Activated CD4-positive, alpha-beta T cell treated with anti-CD3 and anti-CD28 coated beads, Interleukin-2, Interleukin-4, amounts not matched to agents 100 ng/mL and 50 ng/mL, durations not matched to agents 16 hours and 8 hours (primary cell): ENCODE results near the gene SCYGR5.
"Not testable (repeated sequence)": the region's sequence is repeated elsewhere in the genome, so short reads cannot be mapped to it uniquely, and the experiment has no call there.

ENCODE experiments used
- DNase-seq: peaks from one replicate; pipeline ENCODE4 v3.0.0-alpha.2; 2020; ENCODE audit warnings: low spot score

SCYGR5 gene

DNA sequence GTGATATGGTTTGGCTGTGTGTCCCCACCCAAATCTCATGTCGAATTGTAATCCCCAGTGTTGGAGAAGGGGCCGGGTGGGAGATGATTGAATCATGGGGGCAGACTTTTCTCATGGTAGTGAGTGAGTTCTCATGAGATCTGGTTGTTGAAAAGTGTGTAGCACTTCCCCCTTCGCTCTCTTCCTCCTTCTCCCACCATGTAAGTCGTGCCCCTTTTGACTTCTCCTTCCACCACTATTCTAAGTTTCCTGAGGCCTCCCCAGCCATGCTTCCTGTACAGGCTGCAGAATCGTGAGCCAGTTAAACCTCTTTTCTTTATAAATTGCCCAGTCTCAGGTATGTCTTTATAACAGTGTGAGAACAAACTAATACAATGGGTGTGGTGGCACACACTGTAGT, 7.0 kb downstream of the SCYGR5 start:
- not testable (repeated sequence) for DNase-seq

DNA sequence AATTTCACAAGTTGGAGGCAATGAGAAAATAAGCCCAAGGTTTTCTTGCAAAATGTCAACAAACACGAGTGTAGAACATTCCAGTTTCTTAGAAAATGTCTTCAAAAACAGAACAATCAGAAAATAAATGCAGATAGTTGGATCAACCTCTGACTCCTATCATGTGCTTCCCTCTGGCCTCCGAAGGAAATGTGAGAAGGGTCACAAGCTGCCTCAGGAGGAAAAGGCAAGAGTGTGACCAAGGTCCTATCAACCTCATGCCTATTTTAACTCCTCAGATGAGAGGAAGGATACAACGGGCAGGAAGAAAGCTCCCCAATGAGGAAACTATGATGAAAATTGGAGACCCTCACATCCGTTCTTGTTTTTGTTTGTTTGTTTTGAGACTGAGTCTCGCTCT, 7.9 kb downstream of the SCYGR5 start:
- DNase-seq: no peak

DNA sequence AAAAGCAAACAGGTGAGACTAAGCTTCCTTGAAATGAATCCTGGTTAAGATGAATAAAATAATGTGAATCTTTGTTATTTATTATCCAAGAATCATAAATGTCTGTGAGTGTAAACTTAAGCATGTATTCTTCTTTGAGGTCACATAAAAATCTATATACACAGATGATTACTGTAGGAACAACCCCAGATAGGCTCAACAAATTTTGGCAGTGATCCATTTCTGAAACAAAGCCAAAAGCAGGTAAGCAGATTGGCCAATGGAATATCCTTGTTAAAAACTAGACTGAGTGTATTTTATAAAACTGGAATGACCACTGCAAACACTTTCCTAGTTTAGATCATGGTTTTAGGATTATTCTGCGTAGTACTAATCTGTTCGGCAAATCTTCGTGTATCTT, 11.3 kb downstream of the SCYGR5 start:
- no peak for DNase-seq

DNA sequence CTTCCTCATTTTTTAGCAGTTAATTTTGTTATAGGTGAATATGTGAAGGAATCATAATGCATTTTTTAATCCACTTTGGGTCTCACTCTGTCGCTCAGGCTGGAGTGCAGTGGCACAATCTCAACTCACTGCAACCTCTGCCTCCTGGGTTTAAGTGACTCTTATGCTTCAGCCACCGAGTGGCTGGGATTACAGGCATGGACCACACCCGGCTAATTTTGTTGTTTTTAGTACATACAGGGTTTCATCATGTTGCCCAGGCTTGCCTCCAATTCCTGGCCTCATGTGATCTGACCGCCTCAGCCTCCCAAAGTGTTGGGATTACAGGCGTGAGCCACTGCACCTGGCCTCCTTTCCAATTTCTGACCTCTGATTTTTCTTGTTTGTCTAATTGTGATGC, 17.7 kb downstream of the SCYGR5 start:
- DNase-seq: no peak

DNA sequence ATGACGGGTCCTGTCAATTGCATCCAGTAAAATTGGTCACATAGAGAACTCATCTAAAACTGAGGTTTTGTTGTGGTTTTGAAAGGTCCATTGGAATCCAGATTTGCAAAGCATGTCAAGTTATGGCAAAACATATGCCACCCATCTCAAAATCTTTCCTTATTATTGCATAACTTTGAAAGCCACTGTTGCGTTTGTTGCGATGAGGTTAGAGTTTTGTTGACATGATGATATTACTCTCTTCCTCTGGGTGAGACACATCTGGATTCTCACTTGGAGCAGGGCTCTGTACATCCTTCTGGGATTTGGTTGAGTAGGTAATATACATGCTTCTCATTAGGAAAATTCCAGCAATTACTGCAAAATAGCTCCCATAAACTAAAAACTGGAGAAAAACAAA, 20.6 kb downstream of the SCYGR5 start:
- no peak for DNase-seq

DNA sequence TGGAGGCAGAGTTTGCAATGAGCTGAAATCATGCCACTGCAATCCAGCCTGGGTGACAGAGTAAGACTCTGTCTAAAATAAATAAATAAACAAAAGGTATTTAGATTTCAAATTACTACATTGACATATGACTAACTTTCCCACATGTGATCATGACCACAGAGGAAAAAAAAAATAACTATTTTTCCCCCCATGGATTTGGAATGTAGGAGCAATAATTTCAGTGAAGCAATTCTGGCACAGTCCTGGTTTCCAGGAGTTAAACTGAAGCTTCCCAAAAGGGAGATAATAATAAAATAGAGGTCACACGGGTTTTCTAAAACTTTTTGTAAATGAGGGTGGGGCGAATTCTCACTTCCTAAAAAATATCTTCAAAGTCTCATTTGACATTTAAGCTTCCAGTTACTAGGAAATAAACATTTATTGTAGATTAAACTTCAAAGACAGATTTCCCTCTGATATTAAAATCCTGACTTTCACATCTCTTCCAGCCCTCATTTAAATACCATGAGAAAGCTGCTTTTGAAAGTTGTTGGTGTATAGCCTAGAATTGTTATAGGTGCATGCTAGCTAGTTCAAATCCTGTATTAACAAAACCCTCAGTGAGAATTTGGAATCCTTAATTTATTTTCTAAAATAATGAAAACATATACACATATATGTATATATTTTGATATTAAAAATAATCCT, 30.5 kb downstream of the SCYGR5 start:
- no peak for DNase-seq

DNA sequence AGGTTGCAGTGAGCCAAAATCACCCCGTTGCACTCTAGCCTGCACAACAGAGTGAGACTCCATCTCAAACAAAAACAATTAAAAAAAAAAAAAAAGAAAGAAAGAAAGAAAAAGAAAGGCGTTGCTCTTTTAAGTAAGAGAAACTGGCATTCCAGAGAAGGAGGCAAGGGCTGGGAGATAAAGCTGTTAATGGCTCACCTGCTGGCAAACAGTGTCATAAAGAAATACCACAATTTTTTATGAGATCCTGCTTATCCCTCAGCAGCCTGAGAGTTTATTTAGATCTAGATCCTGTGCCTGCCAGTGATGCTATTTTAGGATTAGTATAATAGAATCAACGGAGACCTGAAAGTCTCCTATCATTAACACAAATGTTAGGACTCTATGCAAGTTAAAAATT, 35.0 kb downstream of the SCYGR5 start:
- no peak for DNase-seq

DNA sequence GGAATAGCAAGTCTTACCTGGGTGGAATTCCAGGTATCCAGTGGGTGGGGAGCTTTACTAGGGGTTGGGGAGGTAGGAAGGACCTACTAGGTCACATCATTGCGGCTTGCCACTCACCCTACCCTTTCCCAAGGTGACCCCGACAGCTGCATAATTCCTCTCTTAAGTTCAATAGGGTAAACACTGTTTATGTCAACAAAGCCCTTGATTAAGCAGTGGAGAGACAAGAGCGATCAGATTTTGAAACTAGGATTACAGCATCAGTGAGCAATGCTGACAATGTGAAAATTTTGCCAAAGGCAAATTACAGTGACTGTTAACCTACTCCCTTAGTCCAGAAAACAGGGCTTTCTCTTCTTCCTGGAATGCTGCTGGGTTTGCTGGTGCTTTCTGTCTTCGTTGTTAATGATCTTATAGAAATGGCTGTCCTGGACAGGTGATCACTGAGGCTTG, 36.7 kb downstream of the SCYGR5 start:
- no peak for DNase-seq

DNA sequence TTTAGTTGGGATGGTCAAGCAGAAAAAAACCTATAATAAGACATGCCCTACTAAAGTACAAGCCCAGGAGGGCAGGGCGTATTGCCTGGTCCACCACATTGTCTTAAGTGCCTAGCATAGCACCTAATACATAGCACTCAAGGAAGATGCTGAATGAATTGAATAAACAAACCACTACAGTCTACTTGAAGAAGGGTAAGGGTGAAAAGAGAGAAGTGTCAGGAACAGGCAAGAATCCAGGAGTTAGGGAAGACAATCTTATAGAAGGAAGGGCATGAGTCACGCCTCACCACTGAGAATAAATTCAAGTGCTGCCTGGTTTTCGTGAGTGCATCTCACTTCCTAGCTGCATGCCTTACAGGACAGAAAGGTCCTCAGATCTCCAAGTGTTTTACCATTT, 37.4 kb downstream of the SCYGR5 start:
- no peak for DNase-seq

DNA sequence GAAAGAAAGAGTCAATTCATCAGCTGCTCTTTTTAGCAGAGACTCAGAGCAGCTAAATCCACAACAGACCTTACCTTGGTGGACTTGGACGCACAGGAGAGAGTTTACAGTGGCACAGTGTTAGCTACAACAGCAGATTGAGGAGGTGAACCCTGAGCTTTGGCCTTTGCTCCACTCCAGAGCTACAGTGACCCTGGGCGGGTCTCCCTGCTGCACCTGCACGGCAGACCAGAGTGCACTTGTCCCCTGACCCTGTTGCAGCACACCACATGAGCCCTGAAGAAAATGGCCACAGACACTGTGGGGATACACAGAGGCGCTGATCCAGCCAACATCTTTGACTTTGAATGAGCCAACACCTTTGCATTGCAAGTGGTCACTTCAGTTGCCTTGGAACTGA, 40.3 kb downstream of the SCYGR5 start:
- DNase-seq: no peak

DNA sequence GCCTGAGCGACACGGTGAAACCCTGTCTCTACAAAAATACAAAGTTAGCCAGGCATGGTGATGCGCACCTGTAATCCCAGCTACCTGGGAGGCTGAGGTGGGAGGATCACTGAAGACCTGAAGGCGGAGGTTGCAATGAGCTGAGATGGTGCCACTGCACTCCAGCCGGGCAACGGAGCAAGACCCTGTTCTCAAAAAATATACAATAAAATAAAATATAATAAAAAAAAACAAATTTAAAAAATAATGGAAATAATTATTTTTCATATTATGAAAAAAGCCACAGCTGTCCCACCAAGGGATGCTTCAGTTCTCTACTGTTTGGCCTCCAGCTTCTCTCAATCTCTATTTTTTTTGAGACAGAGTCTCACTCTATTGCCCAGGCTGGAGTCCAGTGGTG, 40.8 kb downstream of the SCYGR5 start:
- no peak for DNase-seq

DNA sequence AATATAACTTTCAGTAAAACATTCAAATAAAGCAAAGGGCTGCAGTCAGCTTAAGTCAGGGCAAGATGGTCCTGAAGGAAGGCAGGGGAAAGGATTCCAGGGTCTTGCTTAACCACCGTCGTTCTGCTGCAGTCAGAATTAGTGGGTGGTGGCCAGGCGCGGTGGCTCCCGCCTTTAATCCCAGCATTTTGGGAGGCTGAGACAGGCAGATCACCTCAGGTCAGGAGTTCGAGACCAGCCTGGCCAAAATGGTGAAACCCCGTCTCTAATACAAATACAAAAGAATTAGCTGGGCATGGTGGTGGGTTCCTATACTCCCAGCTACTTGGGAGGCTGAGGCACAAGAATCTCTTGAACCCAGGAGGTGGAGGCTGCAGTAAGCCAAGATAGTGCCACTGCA, 44.4 kb downstream of the SCYGR5 start:
- DNase-seq: no peak

DNA sequence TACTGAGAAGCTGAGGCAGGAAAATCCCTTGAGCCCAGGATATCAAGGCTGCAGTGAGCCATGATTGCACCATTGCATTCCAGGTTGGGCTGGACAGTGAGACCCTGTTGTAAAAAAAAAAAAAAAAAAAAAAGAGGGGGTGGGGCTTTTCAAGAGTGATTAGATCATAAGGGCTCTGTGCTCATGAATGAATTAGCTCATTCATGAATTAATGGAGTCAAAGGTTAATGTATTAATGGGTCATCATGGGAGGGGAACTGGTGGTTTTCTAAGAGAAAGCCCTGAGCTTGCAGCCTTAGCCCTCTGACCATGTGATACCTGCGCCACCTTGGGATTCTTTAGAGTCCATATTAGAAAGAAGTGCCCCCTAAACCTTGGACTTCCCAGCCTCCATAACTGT, 46.7 kb downstream of the SCYGR5 start:
- DNase-seq: no peak

DNA sequence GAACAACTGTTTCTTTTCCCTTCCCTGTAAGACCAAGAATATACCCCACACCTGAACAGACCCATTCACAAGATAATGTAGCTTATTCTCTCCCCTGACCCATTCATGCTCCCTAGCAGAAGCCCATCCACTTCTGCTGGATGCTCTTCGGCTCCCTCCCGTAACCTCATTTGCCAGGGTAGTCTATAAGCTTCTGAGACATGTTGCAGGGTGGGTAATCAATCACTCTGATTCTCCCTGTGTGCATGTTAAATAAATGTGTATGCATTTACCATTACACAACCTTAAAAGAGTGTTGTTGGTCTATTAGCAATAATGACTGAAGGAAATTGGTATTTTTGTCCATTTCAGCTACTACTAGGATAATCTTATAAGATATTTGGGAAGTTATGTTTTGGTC, 49.9 kb downstream of the SCYGR5 start:
- DNase-seq: no peak
